OCI-LY1 (cell line): ENCODE data around the gene CAMTA1.

Experiments
- H2AFZ ChIP-seq: fragments of 200-600 bp; sonication (generic), shearing (Covaris generic); 2 replicates; pipeline ENCODE4 v1.6.0; 2014; ENCODE audit warnings: antibody characterized with exemption, mild to moderate bottlenecking, low read length
- H3F3A ChIP-seq: fragments of 200-600 bp; sonication (generic), shearing (Covaris generic); 2 replicates; pipeline ENCODE4 v1.6.0; 2014; ENCODE audit warnings: mild to moderate bottlenecking, antibody characterized with exemption, low read length, moderate library complexity; ENCODE audit not compliant: insufficient read depth
- H3K27ac ChIP-seq: fragments of 200-600 bp; sonication (generic); 2 replicates; pipeline ENCODE4 v1.5.1; 2014; ENCODE audit warnings: low read length, mixed run types, mild to moderate bottlenecking, low read depth; ENCODE audit not compliant: poor library complexity, severe bottlenecking
- H3K27me3 ChIP-seq: fragments of 200-600 bp; sonication (generic); 2 replicates; pipeline ENCODE4 v1.6.0; 2014; ENCODE audit warnings: antibody characterized with exemption, mild to moderate bottlenecking, low read length, moderate library complexity; ENCODE audit not compliant: insufficient read depth
- H3K36me3 ChIP-seq: fragments of 200-600 bp; sonication (generic); 2 replicates; pipeline ENCODE4 v1.6.1; 2014; ENCODE audit warnings: mild to moderate bottlenecking, antibody characterized with exemption, low read length, moderate library complexity, mixed read lengths; ENCODE audit not compliant: insufficient read depth
- H3K4me1 ChIP-seq: fragments of 200-600 bp; sonication (generic); 2 replicates; pipeline ENCODE4 v1.5.1; 2014; ENCODE audit warnings: mild to moderate bottlenecking, low read length, moderate library complexity; ENCODE audit not compliant: insufficient read depth, severe bottlenecking
- H3K4me2 ChIP-seq: fragments of 200-600 bp; sonication (generic), shearing (Covaris generic); 2 replicates; pipeline ENCODE4 v1.6.1; 2014; ENCODE audit warnings: low read length
- H3K4me3 ChIP-seq: fragments of 200-600 bp; sonication (generic); 2 replicates; pipeline ENCODE4 v1.5.1; 2014; ENCODE audit warnings: low read length, low read depth, mild to moderate bottlenecking, mixed read lengths; ENCODE audit not compliant: poor library complexity, severe bottlenecking
- H3K79me2 ChIP-seq: fragments of 200-600 bp; shearing (Covaris generic); 2 replicates; pipeline ENCODE4 v1.6.1; 2016; ENCODE audit warnings: mixed run types, low read length, mixed read lengths; ENCODE audit not compliant: insufficient read depth
- H3K9ac ChIP-seq: fragments of 200-600 bp; sonication (generic), shearing (Covaris generic); 2 replicates; pipeline ENCODE4 v1.6.1; 2014; ENCODE audit warnings: mild to moderate bottlenecking, low read length, mixed read lengths
- H3K9me2 ChIP-seq: fragments of 200-600 bp; sonication (generic), shearing (Covaris generic); 2 replicates; pipeline ENCODE4 v1.6.1; 2014; ENCODE audit warnings: low read depth, mild to moderate bottlenecking, low read length, mixed read lengths
- H3K9me3 ChIP-seq: fragments of 200-600 bp; shearing (Covaris generic); 2 replicates; pipeline ENCODE4 v1.6.1; 2014; ENCODE audit warnings: low read length, mixed read lengths
- H4K20me1 ChIP-seq: fragments of 200-600 bp; sonication (generic), shearing (Covaris generic); 2 replicates; pipeline ENCODE4 v1.6.0; 2016; ENCODE audit warnings: mild to moderate bottlenecking, low read length; ENCODE audit not compliant: insufficient read depth
- EZH2 ChIP-seq: fragments of 200-600 bp; sonication (generic), shearing (Covaris generic); IDR thresholded peaks from 2 replicates; pipeline ENCODE4 v1.8.0; 2017; ENCODE audit warnings: borderline replicate concordance, mixed run types, mild to moderate bottlenecking, antibody characterized with exemption, low read length, moderate library complexity, mixed read lengths
- TF ChIP-seq, protein P1 (sequence below): fragments of 200-600 bp; sonication (generic), shearing (Covaris generic); IDR thresholded peaks from 2 replicates; pipeline ENCODE4 v1.5.1; 2017; ENCODE audit warnings: mild to moderate bottlenecking, antibody characterized with exemption, low read length, moderate library complexity, mixed read lengths

Gene CAMTA1

DNA sequence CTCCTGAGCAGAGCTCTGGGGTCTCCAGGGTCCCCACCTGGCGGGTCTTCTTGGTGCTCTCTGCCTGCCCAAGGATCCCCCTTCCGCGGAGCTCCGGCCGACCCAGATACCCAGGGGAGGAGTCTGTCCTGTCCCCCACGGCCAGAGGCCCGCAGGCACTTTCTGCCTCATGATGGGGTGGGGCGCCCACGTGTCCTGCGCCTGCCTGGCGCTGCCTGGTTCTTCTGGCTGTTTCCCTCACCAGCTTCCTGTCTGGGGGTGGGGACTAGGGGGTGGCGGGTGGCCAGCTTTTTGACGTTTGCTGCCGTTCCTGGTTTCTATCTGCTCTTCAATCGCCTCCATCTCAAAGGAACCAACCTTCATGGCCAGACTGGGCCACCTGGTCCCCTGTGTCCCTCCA, 672.6 kb downstream of the CAMTA1 start:
- H4K20me1 ChIP-seq, result no peaks in the 10 kb centered on the region
- no peaks in the 10 kb centered on the region for H3K9me2 ChIP-seq

DNA sequence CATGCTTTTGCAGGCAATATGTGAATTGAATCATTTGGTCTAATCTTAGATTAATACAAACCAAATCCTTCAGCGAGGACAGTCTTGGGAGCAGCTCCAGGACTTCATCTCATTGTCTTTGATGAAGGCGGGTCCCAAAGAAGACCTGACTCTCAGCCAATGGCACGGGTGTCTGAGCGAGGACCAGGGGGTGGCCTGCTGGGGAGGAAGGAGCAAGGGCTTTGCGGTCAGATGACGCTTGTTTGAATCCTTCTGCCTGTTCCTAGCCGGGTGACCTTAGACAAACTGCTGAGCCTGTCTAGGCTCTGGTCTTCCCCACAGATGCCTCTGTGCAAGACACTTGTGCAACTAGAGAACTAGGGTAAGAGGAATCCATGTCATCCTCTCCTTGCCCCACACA, 673.7 kb downstream of the CAMTA1 start:
- Histone ChIP-seq H3K4me1 (no peaks in the 10 kb centered on the region), H3K27ac (no peak overlapping the region), H3K9ac (no peak overlapping the region), H3K27me3 (0 out of 2 replicates have a peak, but pooled peaks cover 7% of the 10 kb centered on the region), H3K4me2 (no peak overlapping the region), H3K9me3 (no peaks in the 10 kb centered on the region), H3F3A (no peaks in the 10 kb centered on the region), H2AFZ (no peak overlapping the region), H3K79me2 (no peaks in the 10 kb centered on the region), H3K36me3 (no peaks in the 10 kb centered on the region), H3K9me2 (no peaks in the 10 kb centered on the region), H4K20me1 (no peaks in the 10 kb centered on the region), H3K4me3 (no peak overlapping the region)
- no peak for TF ChIP-seq EZH2
- TF ChIP-seq, protein P1, sequence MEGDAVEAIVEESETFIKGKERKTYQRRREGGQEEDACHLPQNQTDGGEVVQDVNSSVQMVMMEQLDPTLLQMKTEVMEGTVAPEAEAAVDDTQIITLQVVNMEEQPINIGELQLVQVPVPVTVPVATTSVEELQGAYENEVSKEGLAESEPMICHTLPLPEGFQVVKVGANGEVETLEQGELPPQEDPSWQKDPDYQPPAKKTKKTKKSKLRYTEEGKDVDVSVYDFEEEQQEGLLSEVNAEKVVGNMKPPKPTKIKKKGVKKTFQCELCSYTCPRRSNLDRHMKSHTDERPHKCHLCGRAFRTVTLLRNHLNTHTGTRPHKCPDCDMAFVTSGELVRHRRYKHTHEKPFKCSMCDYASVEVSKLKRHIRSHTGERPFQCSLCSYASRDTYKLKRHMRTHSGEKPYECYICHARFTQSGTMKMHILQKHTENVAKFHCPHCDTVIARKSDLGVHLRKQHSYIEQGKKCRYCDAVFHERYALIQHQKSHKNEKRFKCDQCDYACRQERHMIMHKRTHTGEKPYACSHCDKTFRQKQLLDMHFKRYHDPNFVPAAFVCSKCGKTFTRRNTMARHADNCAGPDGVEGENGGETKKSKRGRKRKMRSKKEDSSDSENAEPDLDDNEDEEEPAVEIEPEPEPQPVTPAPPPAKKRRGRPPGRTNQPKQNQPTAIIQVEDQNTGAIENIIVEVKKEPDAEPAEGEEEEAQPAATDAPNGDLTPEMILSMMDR, result no peak

More for the DNA sequence above, 672.6 kb downstream of the CAMTA1 start:
- Histone ChIP-seq H3K9me3 (no peaks in the 10 kb centered on the region), H2AFZ (no peak overlapping the region), H3K36me3 (no peaks in the 10 kb centered on the region), H3F3A (no peaks in the 10 kb centered on the region), H3K79me2 (no peaks in the 10 kb centered on the region), H3K9ac (no peak overlapping the region), H3K4me2 (no peak overlapping the region), H3K4me1 (no peaks in the 10 kb centered on the region), H3K27ac (no peak overlapping the region), H3K27me3 (0 out of 2 replicates have a peak, but pooled peaks cover 7% of the 10 kb centered on the region), H3K4me3 (no peak overlapping the region)
- TF ChIP-seq EZH2, result no peak
- TF ChIP-seq, protein P1, result no peak

DNA sequence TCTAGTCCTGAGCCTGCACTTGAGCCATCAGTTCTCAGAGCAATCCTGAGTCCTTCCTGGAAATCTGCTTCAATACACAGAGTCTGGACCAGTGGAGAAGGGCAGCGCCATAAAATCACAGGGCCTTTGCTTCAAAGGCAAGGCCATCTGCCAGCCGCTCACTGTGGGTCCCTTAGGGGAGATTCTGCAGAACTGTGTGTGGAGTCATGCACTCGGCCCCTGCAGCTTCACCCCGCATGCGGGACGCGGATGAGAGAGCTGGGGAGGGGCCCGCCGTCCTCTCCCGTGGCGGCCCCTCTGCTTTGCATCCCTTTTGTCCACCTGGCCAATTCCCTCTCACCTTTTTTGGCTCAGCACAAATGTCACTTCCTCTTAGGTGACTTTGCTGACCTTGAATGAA, 674.7 kb downstream of the CAMTA1 start:
- no peaks in the 10 kb centered on the region for H3K9me3 ChIP-seq
- H3K27me3 ChIP-seq, result 0 out of 2 replicates have a peak, but pooled peaks cover 7% of the 10 kb centered on the region
- no peaks in the 10 kb centered on the region for H3K9me2 ChIP-seq
- no peak overlapping the region for H2AFZ ChIP-seq
- H3K9ac ChIP-seq, result no peak overlapping the region
- no peak overlapping the region for H3K27ac ChIP-seq
- no peaks in the 10 kb centered on the region for H3F3A ChIP-seq
- no peaks in the 10 kb centered on the region for H3K4me1 ChIP-seq
- no peak overlapping the region for H3K4me3 ChIP-seq
- no peaks in the 10 kb centered on the region for H4K20me1 ChIP-seq
- no peak for TF ChIP-seq EZH2
- TF ChIP-seq, protein P1, result no peak
- H3K36me3 ChIP-seq, result no peaks in the 10 kb centered on the region
- no peak overlapping the region for H3K4me2 ChIP-seq
- H3K79me2 ChIP-seq, result no peaks in the 10 kb centered on the region
